Measurements from ENCODE around the gene KRT35.

KRT35 gene

DNA sequence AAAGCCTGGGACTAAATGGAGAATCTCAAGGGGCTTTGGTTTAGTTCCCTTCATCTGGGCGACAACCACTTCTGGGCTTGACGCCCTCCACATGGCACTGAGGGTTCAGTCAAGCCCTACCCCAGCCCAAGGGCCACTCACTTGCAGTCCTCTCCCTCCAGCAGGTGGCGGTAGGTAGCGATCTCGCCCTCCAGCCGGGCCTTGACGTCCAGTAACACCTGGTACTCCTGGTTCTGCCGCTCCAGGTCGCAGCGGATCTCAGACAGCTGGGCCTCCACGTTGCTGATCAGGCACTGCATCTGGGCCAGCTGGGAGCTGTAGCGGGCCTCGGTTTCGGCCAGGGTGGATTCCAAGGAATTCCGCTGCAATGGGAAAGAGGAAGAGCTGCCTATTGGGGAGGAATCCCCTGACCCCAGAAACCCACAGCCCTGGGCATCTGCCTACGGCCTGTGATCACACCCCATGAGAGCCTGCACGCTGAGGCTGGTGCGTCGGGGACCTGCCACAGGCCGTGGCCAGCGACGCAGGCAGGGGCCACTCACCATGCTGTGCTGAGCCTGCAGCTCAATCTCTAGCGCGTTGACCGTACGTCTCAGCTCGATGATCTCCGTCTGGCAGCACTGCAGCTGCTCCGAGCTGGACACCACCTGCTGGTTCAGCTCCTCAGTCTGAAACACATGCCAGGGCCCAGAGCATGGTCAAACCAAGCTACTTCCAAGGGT is 6.0 kb upstream of the KRT35 start:
- DNase-seq (ENCODE audit: low spot score) = peak; percentile 19

- no peak for DNase-seq (ENCODE audit: low spot score)
Observed at GRCh38 chr17:41486316-41486715, 5.4 kb upstream of the KRT35 start.

- DNase-seq (ENCODE audit: low spot score) = no peak
Observed at GRCh38 chr17:41484920-41485904, 4.3 kb upstream of the KRT35 start.

- no peak for DNase-seq (ENCODE audit: low spot score)
Observed at GRCh38 chr17:41483991-41484826, 3.3 kb upstream of the KRT35 start.

- no peak for DNase-seq (ENCODE audit: low spot score)
Observed at GRCh38 chr17:41483531-41483930, 2.6 kb upstream of the KRT35 start.

DNA sequence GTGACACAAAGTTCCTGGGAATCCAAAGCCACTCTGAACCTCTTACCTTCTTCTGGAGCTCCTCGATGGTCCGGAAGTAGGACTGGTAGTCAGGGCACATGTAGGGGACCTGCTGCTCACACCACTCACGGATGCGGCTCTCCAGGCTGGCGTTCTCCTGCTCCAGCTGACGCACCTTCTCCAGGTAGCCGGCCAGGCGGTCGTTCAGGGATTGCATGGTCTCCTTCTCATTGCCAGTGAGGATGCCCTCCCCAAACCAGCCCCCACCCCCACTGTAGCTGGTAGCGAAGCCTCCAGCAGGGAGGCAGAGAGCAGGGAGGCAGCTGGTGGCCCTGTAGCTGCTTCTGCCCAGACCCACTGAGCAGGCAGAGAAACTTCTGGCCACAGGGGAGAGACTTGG is 370 bp downstream of the KRT35 start:
- DNase-seq (ENCODE audit: low spot score) = no peak

DNA sequence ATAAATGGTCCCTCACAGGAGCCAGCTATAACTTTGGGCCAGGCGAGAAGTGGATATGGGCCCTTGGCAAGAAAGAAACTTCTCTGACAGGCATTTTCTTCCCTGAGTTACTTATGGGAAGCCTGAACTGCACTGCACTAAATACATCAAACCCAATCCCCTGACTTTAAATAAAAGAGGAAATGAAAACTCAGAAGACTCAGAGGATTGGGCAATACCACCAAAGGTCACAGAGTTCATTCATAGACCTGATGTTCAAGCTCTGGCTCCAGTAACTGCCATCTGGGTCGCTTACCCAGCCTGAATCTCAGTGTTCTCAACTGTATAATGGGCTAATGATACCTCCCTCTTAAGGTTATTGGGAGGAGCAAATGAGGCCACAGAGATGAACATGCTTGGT is 815 bp downstream of the KRT35 start:
- DNase-seq (ENCODE audit: low spot score) = no peak

GRCh38 chr17:41478237-41478636 is 2.7 kb downstream of the KRT35 start:
- DNase-seq (ENCODE audit: low spot score) = no peak

DNA sequence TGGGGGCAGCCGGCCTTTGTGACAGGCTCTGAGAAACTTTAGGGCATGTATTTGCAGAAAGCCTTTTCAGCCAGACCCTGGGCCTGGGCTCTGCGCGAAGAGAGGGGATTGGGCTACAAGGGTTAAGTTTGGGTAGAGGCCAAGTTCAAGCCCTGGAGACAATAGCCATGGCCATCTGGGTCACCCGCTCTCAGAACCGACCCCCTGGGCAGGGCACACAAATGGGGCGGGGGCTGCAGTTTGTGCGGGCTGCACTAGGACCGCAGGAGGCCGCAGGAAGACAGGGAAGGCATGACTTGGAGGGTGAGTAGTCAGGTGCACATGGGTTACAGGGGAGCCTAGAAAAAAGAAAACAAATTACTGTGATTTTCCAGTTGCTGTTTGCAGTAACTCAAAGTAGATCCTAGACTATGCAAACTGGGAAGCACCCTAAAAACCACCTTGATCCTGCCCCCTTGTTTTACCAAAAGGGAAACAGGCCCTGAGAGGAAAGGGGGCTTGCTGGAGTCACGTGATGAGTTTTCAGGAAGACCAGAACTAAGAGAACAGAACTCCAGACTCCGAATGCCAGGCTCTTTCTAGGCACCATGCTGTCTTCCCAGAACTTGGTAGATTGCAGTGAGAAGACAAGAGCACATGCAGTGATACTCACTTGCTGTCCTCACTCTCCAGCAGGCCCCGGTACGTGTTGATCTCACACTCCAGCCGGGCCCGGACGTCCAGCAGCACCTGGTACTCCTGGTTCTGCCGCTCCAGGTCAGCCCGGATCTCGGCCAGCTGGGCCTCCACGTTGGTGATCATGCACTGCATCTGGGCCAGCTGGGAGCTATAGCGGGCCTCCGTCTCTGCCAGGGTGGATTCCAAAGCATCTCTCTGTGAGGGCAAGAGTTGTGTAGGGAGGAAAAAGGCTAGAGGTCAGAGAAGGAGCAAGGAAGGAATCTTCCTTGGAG is 3.8 kb downstream of the KRT35 start:
- no peak for DNase-seq (ENCODE audit: low spot score)

- no peak for DNase-seq (ENCODE audit: low spot score)
Observed at GRCh38 chr17:41475421-41475820, 5.5 kb downstream of the KRT35 start.

DNA sequence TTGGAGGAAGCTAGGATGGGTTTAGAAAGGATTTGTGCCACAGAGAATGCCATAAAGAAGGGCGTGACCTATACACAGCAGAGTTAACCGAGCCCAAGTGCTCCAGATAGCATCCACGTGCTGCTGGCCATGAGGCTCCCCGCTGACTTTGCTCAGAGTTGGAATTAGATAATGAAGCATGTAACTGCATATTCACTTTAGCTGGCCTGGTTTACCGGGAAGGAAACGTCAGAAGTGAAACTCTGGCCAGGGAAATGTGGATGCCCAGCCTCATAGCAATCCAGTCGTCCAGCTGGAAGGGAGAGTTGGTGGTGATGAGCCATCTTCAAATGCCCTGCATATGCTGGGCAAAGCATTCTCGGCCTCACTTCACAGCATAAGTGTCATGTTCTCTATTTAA is 6.1 kb downstream of the KRT35 start:
- no peak for DNase-seq (ENCODE audit: low spot score)

GRCh38 chr17:41468346-41468745 is 12.6 kb downstream of the KRT35 start:
- no peak for DNase-seq (ENCODE audit: low spot score)

GRCh38 chr17:41467561-41467960 is 13.4 kb downstream of the KRT35 start:
- DNase-seq (ENCODE audit: low spot score) = no peak

GRCh38 chr17:41466988-41467387 is 14.0 kb downstream of the KRT35 start, which contains the start of gene KRT32:
KRT32 (minus strand) TSS chr17:41467386; CDS start chr17:41467325, 61 bp downstream.
- no peak for DNase-seq (ENCODE audit: low spot score)

- no peak for DNase-seq (ENCODE audit: low spot score)
Observed at GRCh38 chr17:41464682-41465081, 16.3 kb downstream of the KRT35 start.

DNA sequence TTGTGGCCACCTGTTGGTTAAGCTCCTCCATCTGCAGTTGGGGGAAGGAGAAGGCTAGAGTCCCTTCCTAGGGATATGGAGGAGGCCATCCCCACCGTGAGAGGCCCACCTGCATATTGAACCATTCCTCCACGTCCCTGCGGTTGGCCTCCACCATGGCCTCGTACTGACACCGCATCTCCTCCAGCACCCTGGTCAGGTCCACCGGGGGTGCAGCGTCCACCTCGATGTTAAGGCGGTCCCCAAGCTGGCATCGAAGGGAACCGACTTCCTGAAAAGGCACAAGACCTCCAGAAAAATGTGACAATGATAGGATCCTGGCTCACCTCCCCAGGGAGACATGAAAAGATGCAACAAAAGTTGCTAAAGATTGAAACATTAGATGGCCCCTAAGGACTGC is 16.8 kb downstream of the KRT35 start:
- no peak for DNase-seq (ENCODE audit: low spot score)

GRCh38 chr17:41463746-41464145 is 17.2 kb downstream of the KRT35 start:
- no peak for DNase-seq (ENCODE audit: low spot score)

- no peak for DNase-seq (ENCODE audit: low spot score)
Observed at GRCh38 chr17:41462705-41463104, 18.2 kb downstream of the KRT35 start.

DNA sequence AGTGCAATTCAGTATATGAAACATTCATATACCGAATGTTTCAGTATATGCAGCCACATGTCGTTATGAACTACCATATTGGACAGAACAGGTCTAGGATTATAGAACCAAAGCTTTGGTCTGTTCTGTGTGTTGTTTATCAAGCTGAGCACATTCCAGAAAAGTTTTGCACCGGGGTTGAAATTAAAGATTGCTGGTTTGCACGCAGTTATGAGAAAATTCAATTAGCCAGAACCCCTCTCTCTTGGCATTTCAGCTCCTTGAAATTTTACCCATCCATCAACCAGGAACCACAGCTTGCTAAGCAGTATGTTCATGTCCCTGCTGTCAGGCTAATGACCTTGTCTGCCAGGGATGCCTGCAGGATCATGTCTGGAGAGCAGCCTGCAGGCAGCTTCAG is 23.3 kb downstream of the KRT35 start:
- no peak for DNase-seq (ENCODE audit: low spot score)

- no peak for DNase-seq (ENCODE audit: low spot score)
Observed at GRCh38 chr17:41456204-41456603, 24.7 kb downstream of the KRT35 start.

DNA sequence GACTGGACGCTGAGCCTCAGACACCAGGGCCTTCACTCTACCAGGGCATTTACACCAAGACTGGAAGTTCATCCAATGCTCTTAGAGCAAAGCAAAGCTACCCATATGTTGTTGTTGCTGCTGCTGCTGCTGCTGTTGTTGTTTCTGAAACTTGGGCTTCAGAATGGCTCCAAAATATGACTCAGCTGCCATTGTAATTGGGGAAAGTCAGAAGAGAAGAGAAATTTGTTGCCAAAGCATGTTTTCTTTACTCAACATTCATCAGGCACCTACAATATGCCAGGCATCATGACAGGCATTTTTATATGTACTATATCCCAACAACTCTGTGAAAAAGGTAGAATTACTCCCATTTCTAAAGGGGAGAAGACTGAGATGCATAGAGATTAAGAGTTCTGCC is 25.7 kb downstream of the KRT35 start:
- no peak for DNase-seq (ENCODE audit: low spot score)

All from CD4-positive, alpha-beta T cell treated with Interleukin-2 at 100 ng/mL for 4 hours (primary cell).